Thyroid gland (tissue), 4 donors: Measurements from ENCODE around the gene SERPINB2.

Experiments
- CTCF ChIP-seq, 6 experiments: fragments of 200-600 bp in 3 of 6; fragments of 450-650 bp in 3 of 6; sonication (generic) in 3 of 6; IDR thresholded peaks; one replicate each; pipeline ENCODE4 v1.5.1; 2016 to 2019; ENCODE audit warnings: antibody characterized with exemption in 6 of 6, mild to moderate bottlenecking in 2 of 6, inconsistent platforms in 1 of 6, moderate library complexity in 1 of 6
- POLR2A ChIP-seq, 2 donors: fragments of 450-650 bp; IDR thresholded peaks; one replicate each; pipeline ENCODE4 v1.6.1; 2017; ENCODE audit warnings: antibody characterized with exemption in 2 of 2, mild to moderate bottlenecking in 2 of 2, moderate library complexity in 1 of 2

DNA sequence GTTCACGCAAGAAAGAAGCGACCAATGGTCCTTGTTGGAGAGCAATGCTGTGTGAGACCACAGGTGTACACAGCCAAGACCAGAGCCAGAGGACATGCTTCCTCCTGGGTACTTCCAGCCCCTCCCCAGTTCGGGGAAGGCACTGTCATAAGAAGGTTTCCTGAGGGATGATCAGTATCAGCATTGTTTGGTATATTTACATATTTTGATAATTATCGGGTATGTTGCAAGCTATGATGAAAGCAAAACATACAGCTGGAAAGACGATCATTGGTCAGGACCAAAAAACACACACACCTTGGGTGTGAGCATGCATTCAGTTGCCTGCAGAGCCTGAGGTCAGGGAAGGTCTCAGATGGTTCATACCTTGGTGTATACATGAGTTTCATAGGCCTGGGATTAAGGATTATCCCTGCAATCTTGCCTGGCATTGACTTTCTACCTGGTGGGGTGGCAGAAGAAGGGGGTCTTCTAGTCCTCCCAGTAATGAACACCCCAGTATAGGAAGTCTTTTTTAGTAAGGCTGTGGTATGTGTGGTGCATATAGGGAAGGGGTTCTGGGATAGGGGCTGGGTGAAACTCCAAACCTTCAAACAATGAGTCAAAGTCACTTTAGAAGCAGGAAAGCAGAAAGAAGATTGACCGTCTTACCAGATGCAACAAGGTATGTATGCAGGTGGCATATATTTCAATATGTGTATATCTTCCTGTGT lies 2.9 kb downstream of the SERPINB2 start:
- TF ChIP-seq CTCF (IDR thresholded peaks at IDR 0.05) = no peak
- no peak for TF ChIP-seq POLR2A (IDR thresholded peaks at IDR 0.05)
